Stimulated activated CD8-positive, alpha-beta memory T cell treated with anti-CD3 and anti-CD28 coated beads, Interleukin-15, amount 100 ng/mL, for 48 hours (primary cell): ENCODE results near the gene SS18.

ENCODE experiments used
- DNase-seq, 2 donors: peaks; one replicate each; pipeline ENCODE4 v3.0.0-alpha.2; 2020; ENCODE audit warnings: low read depth in 2 of 2

SS18 gene

DNA sequence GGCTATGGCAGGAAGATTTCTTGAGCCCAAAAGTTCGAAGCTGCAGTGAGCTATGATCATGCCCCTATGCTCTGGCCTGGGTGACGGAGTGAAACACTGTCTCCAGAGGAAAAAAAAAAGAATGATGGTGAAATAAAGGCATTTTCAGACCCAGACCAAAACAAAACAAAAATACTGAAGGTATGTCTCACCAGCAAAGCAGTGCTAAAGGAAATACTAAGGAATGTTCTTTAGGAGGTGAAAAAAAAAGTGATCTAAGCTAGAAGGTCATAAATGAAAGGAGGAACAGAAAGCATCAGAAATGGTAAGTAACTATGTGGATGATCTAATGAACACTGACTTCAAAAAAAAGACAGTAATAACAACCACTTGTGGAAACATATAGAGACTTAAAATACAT, 18.7 kb downstream of the SS18 start:
- no peak for DNase-seq

DNA sequence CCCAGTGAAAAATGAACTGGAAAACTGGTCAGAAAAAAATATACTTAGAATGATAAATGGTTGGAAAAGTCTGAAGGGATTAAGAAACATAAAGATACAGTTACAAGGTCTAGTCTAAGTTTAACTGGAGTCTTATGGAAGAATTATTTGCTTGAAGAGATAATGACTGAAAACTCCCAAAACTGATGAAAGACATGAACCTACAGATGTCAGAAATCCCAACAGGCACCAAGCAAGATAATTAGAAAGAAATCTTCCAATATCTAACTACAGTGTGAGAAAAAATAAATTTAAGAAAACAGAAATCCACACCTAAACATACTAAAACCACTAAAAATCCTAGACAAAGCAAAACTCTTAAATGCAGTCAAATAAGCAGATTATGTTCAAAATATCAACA, 19.4 kb downstream of the SS18 start:
- no peak for DNase-seq

DNA sequence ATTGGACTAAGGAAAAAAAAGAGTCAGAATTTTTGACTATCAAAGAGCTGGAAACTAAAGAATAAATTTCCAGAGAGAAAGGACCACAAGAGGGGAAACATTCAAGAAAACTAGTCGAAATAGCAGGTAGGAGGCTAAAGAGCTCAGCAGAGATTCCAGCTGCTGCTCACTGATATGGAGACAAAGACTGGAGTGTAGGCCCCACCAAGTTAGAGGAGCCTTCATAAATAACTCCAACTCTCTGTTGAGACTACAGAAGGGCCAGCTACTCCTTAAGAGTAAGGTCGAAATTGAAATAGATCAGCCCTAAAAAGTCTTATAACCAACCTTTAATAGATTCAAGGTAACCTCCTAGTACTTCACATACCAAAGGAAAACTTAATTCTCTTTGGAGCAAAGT, 31.1 kb downstream of the SS18 start:
- DNase-seq, result no peak

DNA sequence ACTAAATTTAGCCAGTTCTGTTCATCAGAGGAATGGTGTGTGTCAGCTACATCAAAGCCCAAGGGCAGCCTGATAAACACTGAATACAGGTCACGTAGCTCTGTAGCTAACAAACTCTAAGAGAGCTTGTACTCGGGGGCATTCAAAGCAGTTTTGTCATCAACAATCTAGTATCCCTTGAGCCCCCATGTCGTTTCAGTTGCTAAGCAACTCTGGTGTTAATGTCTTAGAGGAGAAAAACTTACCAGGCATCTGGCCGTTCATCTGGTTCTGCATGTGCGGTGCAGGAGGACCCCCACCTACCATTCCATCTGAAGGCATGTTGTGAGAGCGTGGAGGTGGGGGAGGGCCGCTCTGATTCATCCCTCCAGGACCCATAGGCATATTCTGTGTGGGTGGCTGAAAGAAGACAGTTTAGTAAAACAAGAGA, 33.1 kb downstream of the SS18 start:
- no peak for DNase-seq

DNA sequence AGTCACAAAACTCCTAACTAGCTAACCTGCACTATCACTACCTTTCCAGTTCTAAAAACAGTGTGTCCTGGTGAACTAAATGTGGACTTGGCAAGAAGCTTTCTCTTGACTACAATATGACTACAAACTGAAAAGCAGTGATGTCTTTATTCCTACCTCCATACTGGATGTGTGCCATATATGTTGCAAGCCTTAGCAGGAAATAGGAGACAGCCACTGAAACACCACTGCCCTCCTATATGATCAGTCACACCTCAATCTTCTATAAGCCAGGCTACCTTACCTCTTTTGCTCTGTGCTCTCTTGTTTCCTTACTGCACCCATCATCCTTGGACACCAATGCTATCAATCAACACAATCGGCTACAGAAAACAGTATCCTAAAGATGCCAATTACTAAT, 34.1 kb downstream of the SS18 start:
- DNase-seq, result no peak

DNA sequence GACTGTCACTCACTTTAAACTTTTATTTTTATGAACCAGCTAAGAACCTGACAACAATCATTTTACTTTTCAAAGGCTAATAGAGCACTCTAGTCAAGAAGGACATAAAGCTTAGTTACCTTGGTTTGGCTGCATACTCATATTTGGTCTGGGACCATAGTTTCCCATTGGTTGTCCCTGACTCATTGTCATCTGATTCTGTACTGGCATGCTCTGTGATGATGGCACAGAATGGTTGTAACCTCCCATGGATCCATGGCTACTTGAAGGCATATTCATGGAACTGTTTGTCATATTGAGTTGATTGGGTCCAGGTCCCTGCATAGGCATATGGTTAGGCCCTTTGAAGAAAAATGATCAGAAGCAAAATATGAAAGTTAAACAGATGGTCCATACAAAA, 37.9 kb downstream of the SS18 start:
- no peak for DNase-seq

DNA sequence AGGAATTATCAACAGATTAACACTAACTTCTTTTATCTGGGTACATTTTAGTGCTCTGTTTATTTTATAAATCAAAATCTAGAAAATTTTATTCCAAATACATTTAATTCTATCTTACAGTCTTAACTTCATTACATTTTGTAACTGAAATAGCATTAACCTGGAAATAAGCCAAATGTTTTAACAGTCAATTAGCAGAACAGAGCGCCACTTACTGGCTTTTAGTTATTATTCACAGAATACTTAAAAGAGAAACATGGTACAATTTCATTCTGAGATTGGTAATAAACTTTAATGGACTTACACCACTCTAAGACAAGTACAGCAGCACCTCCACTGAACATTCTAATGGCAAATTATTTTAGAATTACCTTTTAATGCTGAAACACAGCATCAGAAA, 38.6 kb downstream of the SS18 start:
- no peak for DNase-seq

DNA sequence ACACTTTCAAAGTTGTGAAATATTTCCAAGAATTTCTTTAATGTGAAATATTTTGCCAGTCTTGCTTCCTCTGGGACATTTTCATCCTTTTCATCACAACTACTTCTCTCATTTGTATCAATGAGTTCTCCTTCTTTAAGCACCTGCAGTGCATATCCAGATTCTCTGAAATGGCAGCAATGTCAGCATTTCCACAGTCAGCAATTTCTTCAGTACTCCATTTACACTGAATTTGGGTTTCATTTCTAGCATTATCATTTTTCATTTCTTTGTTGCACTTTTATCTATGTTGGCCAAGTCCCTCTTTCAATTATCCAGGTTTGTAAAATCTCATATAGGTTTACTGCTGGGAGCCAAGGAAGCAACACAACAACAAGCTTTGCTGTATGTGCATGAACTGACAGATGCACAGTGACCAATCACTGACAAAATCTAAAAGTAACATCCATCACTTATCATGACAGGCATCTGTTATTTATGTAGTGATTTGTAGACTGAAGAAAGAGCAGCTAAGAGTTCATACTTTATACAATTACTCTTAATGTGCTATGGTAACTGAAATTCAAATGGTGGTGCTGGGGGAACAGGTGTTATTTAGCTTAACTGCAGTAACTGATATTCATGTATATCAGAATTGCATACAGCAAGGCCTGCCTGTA, 43.9 kb downstream of the SS18 start:
- DNase-seq, result no peak

DNA sequence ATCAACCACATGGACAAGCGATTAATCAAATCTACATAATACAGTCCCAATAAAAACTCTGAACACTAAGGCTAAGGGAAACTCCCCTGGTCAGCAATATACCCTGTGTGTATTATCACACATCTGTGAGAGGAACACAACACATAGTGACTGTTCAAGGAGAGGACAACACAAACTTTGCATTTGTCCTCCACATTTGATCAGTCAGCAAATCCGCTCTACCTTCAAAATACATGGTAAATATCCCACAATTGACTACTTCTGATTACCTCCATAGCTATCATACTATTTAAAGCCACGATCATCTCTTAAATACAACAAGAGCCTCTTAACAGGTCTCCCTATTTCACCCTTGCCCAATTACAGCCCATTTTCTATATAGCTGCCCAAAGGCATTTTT, 45.6 kb downstream of the SS18 start:
- DNase-seq, result no peak

DNA sequence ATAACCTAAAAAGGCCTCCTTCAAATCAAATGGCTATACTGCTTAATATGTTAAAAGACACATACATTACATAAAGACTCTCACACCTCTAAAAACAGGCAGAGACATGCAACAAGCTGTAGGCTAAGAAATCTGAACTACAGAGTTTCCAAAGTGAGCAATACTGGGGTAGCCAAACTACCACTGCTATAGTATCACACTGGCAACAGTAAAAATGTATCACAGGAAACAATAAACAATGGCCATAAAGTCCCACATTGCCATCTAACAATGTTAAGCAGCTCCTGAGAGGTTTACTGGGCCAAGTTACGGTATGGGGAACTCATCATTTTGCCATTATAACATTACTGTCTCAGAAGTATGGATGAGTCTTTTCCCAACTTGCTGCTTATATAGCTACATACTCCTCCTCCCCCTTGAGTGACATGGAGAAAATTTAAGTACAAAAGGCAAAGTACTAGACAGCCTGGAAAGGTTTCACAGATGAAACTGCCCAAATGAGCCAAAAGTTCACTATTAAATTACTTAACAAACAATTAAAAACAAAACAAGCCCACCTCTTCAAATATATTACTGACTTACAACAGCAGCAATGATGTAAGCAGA, 50.3 kb downstream of the SS18 start:
- DNase-seq, result no peak

DNA sequence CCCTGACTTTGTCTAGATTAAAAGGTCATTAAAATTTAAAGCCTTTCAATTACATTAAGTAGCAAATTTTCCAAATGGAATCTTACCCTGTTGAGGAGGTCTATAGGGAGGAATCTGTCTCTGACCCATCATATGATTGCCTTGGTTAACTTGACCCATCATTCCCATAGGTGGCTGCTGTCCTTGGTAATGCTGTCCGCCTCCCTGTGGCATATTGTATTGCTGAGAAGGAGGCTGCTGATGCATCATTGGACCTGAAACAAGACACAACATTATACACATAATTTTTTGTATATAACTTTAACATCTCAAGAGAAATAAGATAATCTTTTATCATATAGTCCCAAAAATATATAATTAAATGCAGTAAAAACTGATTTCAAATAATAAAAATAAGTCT, 51.2 kb downstream of the SS18 start:
- no peak for DNase-seq

DNA sequence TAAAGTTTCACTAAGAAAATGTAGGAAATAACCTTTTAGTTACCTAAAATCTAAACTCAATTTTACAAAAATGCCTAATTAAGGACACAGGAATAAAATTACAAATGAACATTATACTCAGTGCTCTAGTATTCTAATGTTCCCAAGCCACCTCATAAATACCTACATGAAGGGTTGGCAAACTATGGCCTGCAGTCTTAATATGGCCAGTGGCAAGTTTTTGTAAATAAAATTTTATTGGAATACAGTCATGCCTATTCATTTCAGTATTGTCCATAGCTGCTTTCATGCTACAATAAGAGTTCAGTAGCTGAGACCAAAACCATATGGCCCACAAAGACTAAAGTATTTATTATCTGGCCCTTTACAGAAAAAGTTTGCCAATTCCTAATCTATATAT, 53.8 kb downstream of the SS18 start:
- no peak for DNase-seq

DNA sequence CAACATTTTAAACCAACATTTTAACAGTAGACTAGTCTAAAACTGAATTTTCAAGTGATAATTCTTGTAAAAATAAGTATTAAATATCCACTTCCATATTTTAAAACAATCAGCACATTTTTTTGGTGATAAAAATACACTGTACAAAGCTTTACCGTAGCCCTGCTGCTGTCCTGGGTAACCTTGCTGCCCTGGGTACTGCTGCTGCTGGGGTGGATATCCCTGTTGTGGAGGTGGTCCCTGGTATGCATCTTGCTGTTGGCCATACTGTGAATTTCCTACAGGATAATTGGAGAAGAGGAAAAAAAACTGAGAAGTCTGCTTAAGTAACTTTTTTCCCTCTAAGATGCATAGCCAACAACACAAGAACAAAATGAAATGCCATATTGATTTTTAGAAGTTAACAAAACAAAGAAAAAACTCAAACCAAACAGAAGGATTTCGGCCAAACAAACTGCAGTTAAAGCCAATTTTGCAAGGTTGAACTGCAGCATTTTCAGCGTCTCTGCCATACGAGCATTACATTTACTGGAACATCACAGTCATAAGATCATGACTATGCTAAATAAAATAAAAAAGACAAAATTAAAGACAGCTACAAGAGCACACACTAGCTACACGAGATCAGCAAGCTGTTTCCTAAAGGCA, 55.4 kb downstream of the SS18 start:
- DNase-seq, result no peak

DNA sequence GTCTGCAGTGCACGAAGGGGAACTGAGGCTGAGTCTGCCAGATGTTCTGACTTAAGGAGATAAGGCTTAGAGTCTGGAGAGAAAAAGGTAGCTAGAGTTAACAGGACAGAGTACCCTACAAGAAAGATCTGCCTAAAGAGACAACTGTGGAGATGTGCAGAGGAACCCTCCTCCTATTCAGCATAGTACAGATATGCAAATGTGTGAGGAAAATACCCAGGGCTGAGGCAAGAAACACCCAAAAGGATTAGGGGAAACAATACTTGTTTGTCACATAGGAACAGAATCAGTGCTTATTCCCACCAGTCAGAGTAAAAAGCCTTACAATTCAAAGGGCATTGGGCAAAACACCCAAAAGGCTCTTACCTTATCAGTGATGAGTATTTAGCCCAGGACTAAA, 67.8 kb downstream of the SS18 start:
- DNase-seq, result no peak

DNA sequence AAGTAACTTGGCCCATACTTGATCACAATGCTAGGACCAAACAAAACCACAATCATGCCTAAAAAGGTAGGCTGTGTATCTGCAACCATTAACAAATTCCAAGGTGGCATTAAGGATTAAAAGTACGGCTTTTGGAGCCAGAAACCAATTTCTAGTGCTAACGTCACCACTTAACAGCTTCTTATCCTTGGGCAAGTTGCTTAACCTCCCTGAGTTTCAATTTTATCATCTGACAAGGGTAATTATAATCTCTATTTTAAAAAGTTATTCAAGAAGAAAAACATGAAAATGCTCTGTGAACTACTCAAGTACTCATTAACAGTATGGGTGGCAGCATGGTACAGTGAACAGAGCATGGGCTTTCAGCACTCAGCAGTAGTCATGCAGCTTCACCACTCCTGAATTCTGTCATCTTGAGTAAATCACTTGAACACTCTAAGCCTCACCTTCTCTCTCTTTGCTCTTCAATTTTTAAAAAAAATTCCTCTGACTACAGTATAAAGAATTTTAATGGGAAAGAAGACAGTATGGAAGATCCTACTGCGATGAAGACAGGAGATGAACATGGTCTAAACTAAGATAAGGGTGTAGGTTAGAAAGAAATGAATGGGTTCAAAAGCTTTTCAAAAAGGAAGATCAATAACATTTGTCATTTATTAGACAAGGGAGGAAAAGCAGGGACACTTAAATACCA, 69.2 kb downstream of the SS18 start:
- DNase-seq, result no peak

DNA sequence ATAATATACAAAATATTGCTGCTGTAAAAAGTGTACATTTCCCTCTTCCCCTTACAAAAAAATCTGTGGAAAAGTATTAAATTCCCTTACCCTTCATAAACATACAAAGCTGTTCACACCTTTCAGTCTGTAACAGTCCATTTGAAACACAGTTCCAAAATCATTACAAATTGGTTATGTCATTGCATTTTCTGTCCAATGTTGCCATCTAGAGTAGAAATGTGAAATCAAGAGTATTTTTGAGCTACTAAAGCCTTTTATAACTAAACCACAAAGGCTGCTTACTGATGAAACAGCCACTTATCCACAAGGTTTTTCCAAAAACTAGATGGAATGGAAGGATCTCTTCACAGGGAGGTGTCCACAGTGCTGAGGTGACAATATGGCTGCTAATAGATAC, 72.5 kb downstream of the SS18 start:
- DNase-seq, result no peak

DNA sequence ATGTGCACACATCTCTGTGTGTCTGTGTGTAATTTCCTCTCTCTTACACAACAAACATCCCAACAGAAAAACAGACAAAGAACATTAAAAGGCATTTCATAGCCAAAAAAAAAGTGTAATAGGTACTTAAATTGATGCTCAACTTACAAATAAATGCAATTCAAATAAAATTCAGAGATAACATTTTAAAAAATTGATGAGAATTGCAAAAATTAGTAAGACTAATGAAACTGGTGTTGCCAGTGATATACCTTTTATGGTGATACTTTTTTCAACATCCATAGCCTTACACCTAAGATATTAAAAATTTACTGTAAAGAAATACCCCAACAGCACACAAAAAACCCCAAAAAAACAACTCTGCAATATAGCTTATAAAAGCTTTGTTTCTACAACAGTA, 76.0 kb downstream of the SS18 start:
- DNase-seq, result no peak

DNA sequence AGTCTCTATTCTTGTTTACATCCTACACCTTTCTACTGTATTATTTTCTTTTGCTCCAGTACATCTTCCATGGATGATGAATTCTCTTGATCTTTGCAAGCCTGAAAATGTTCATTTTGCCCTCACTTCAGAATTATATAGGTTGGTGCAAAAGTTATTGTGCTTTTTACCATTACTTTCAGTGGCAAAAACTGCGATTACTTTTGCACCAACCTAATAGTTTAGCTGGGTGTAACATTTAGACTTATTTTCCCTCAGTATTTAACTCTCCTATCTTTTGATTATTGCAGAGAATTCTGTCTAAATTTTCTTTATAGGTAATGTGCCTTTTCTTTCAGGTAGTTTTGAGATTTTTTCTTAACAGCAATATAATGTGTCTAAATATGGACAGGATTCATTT, 81.8 kb downstream of the SS18 start:
- DNase-seq, result no peak

DNA sequence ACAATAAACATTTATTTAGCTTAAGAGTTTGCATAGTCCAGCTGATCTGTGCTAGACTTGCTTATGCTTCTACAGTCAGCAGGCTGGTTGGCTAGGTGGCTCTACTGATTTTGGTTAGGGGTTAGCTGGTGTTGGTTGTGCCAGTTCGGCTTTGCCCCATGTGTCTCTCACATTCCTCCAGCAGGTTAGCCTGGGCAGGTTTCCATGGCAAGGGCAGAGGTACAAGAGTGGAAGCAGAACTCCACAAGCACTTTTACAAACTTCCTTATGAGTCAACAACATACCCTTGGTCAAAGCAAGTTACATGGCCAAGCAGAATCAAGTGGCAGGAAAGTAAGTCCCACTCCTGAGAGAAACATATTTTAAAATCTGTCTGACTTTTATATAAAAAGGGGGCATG, 82.3 kb downstream of the SS18 start:
- DNase-seq, result no peak

DNA sequence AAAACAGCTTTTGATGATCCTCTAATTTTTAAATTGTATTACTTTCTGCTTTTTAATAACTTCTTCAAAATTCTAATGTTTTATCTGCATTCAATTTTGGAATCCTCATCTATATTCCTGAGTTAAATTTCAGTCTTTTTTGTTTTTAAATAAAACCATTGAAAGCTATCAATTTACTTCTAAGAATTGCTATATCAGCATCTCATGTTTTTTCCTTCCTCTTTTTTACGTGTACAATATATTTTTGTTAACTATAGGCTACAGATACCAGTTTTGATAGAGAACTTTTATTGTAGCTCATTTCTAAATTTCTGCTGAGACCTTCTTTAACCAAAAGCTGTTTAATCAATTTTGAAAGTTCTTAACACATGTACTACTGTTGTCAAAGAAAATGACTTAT, 84.5 kb downstream of the SS18 start:
- DNase-seq, result no peak

DNA sequence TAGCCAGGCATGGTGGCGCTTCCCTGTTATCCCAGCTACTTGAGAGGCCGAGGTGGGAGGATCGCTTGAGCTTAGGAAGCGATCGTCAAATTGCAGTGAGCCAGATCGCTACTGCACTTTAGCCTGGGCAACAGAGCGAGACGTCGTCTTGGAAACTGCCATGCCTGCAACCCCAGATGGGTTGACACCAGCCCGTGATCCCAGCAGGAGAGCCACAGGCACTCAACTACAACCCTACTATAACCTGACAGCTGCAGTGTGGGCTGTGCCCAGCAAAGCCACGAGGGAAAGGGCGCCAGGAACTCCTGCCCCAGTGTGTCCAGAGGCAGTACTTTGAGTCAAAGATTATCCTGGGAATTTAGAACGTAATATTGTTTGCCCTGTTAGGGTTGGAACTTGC, 85.6 kb downstream of the SS18 start:
- DNase-seq, result no peak

DNA sequence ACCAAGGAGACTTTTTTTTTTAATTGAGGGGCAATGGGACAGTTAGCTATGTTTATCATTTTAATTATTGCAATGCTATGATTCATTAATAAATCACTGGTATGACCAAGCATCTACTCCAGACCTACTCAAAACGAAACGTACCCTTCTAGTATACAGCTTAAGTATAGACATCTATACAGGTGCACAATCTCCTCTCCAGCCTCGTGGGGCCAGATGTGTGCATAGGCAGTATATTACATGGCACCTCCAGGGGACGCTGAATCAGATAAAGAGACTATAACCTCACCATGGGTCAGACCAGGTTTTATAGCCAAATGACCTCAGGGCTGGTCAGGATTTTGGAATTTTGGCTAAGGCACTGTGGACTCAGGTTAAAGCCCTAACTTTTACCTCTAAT, 86.6 kb downstream of the SS18 start:
- DNase-seq, result no peak

DNA sequence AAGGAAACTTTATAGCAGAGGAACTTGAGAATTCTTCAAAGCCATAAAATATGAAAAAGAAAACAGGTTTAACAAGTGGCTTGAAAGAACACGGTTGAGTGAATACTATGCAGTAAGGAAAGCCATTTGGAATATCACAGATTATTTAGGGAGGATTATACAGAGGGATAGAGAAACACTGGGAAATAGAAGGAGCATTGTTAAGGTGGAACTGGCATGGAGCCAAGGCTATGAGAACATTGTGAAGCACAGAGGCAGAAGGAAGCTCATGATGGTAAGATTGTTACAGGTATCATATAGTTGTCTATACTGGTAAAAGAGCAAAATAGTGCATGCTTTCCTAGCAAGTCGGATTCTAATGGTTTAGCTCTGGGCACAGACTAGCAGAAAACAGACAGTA, 87.1 kb downstream of the SS18 start:
- no peak for DNase-seq
